Kasumi-1 (cell line): ENCODE data around the gene NUP98.

Experiments used
- DNase-seq, 2 experiments: peaks; one replicate each; lab custom pipeline; 2025; lab: John Stamatoyannopoulos, UW

NUP98 gene

GRCh38 chr11:3641191-3641590 lies 156.2 kb downstream of the NUP98 start:
- DNase-seq, result no peak

- DNase-seq, result no peak
These were observed 157.5 kb downstream of the NUP98 start for GRCh38 chr11:3639841-3640240.

- no peak for DNase-seq
These were observed 158.8 kb downstream of the NUP98 start for GRCh38 chr11:3638513-3638912.

- no peak for DNase-seq
These were observed 160.2 kb downstream of the NUP98 start for GRCh38 chr11:3637201-3637600.

- no peak for DNase-seq
These were observed 161.5 kb downstream of the NUP98 start for GRCh38 chr11:3635641-3636375.

GRCh38 chr11:3632070-3632660 lies 165.2 kb downstream of the NUP98 start:
- no peak for DNase-seq

- no peak for DNase-seq
These were observed 166.0 kb downstream of the NUP98 start for GRCh38 chr11:3631331-3631730.

- no peak for DNase-seq
These were observed 170.1 kb downstream of the NUP98 start for GRCh38 chr11:3627291-3627690.

- peak; percentile 93 to 94 for DNase-seq
These were observed 170.9 kb downstream of the NUP98 start for GRCh38 chr11:3626250-3626960.
